ENCODE data around the gene KIF12. TPM values are rescaled to one million over a fixed set of nuclear protein-coding genes. Genes with fewer than 3 reads are reported as not detected.

KIF12 gene
- total and polyA plus RNA-seq, 2 donors (not counting 1 experiment from before 2014, with no cell fraction given), result not detected

DNA sequence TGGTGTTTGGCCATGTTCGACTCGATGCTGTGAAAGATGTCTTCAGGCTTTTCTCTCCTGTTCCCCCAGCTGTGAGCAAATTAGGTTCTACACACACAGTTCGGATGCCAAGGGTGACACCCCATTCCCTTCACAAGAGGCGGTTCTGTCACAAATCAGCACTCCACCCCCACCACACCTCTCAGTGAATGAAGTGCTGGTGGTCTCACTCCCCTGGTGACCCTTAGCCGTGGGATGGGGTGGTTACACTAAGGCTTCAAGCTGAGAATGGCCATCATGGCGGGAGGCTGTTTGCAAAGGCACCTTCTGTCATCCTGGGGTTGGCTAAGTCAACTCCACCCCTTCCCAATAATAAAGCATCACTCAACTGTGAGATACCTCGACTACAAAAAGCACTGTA lies 47.4 kb downstream of the KIF12 start:
- H3K9me3 ChIP-seq (ENCODE audit: control extremely low read depth in 1 of 3, control insufficient read depth in 2 of 3, insufficient read depth in 1 of 3, low read length in 2 of 3), result peaks cover 0 to 8% (median 0%) of the 10 kb centered on the region in 3 donors
- H3K4me1 ChIP-seq (ENCODE audit: control insufficient read depth in 2 of 2, insufficient read depth in 2 of 2, low read length in 2 of 2), result no peaks in the 10 kb centered on the region
- H2AFZ ChIP-seq (ENCODE audit: insufficient read depth, low read depth, low read length, poor library complexity, severe bottlenecking), result no peak overlapping the region
- H3K9ac ChIP-seq (ENCODE audit: low read length), result no peak overlapping the region
- no peak overlapping the region for H3K27ac ChIP-seq (ENCODE audit: low read length in 2 of 2)
- H3K27me3 ChIP-seq (replicated peaks in 1 of 4; ENCODE audit: control extremely low read depth in 1 of 4, control insufficient read depth in 3 of 4, insufficient read depth in 4 of 4, low read length in 3 of 4), result no peaks in the 10 kb centered on the region
- TF ChIP-seq, protein P1, sequence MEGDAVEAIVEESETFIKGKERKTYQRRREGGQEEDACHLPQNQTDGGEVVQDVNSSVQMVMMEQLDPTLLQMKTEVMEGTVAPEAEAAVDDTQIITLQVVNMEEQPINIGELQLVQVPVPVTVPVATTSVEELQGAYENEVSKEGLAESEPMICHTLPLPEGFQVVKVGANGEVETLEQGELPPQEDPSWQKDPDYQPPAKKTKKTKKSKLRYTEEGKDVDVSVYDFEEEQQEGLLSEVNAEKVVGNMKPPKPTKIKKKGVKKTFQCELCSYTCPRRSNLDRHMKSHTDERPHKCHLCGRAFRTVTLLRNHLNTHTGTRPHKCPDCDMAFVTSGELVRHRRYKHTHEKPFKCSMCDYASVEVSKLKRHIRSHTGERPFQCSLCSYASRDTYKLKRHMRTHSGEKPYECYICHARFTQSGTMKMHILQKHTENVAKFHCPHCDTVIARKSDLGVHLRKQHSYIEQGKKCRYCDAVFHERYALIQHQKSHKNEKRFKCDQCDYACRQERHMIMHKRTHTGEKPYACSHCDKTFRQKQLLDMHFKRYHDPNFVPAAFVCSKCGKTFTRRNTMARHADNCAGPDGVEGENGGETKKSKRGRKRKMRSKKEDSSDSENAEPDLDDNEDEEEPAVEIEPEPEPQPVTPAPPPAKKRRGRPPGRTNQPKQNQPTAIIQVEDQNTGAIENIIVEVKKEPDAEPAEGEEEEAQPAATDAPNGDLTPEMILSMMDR (IDR thresholded peaks at IDR 0.05), result no peak
- TF ChIP-seq EZH2 (IDR thresholded peaks at IDR 0.05; ENCODE audit: borderline replicate concordance, insufficient read depth, low read depth, low read length, poor library complexity, severe bottlenecking), result no peak
- no peak overlapping the region for H3K4me2 ChIP-seq (replicated peaks; ENCODE audit: low read depth, low read length, poor library complexity, severe bottlenecking)
- intact Hi-C loops (cut with micrococcal nuclease), result no loop called here
- Mint-ChIP-seq H3K4me1 (peaks cover 4% of the 10 kb centered on the region), H3K9me3 (ENCODE audit: insufficient read depth) (no peaks in the 10 kb centered on the region), H3K27ac (no peak overlapping the region), H3K27me3 (peaks cover 4% of the 10 kb centered on the region), H3K4me3 (no peak overlapping the region)
- DNase-seq (no peak), ATAC-seq (ENCODE audit: low read depth) (no peak)
- 83% methylated on average over 4 of the region's 7 CpGs for WGBS (ENCODE audit: insufficient coverage)
- ChIA-PET POLR2A (no interaction called here), CTCF (no interaction called here)
- H3K79me2 ChIP-seq (ENCODE audit: control insufficient read depth, insufficient read depth, low read length), result no peaks in the 10 kb centered on the region
- H3K36me3 ChIP-seq (replicated peaks in 1 of 2; ENCODE audit: control extremely low read depth in 1 of 2, control insufficient read depth in 1 of 2, extremely low read depth in 1 of 2, insufficient read depth in 2 of 2, low read length in 1 of 2), result no peaks in the 10 kb centered on the region
- H4K20me1 ChIP-seq (ENCODE audit: control insufficient read depth, insufficient read depth, low read length, poor library complexity, severe bottlenecking), result no peaks in the 10 kb centered on the region
- no peak overlapping the region for H3K4me3 ChIP-seq (ENCODE audit: control extremely low read depth in 1 of 5, extremely low read depth in 1 of 5, insufficient read depth in 1 of 5, low read depth in 2 of 5, low read length in 4 of 5)

DNA sequence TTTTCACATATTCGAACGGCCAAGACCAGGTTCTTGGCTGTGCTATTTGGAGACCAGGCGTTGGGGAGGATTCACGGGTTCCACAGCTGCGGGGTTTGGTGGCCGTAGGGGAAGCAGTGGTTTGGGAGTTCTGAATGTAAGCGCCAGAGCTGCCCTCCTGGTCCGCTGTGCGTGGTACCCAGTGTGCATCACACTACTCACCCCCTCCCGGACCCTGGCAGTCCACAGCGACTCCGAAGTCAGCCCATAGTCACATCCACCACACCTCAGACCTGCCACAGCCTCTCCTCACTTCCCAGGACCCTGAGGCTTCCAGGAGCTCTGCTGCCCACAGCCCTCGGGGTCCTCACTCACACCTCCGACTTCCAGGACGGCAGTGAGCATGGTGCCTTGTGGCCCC lies 47.8 kb downstream of the KIF12 start:
- H3K79me2 ChIP-seq (ENCODE audit: control insufficient read depth, insufficient read depth, low read length), result no peaks in the 10 kb centered on the region
- no peaks in the 10 kb centered on the region for H3K36me3 ChIP-seq (replicated peaks in 1 of 2; ENCODE audit: control extremely low read depth in 1 of 2, control insufficient read depth in 1 of 2, extremely low read depth in 1 of 2, insufficient read depth in 2 of 2, low read length in 1 of 2)

More for the DNA sequence above, 47.8 kb downstream of the KIF12 start:
- TF ChIP-seq EZH2 (IDR thresholded peaks at IDR 0.05; ENCODE audit: borderline replicate concordance, insufficient read depth, low read depth, low read length, poor library complexity, severe bottlenecking), result no peak
- TF ChIP-seq, protein P1 (IDR thresholded peaks at IDR 0.05), result no peak
- no peak overlapping the region for H3K27ac ChIP-seq (ENCODE audit: low read length in 2 of 2)
- H3K4me3 ChIP-seq (ENCODE audit: control extremely low read depth in 1 of 5, extremely low read depth in 1 of 5, insufficient read depth in 1 of 5, low read depth in 2 of 5, low read length in 4 of 5), result no peak overlapping the region
- H3K9ac ChIP-seq (ENCODE audit: low read length), result no peak overlapping the region
- Mint-ChIP-seq H3K4me3 (no peak overlapping the region), H3K4me1 (peaks cover under 1% of the 10 kb centered on the region), H3K9me3 (ENCODE audit: insufficient read depth) (no peaks in the 10 kb centered on the region), H3K27ac (no peak overlapping the region), H3K27me3 (peaks cover 4% of the 10 kb centered on the region)
- DNase-seq (no peak), ATAC-seq (ENCODE audit: low read depth) (no peak)
- no peak overlapping the region for H3K4me2 ChIP-seq (replicated peaks; ENCODE audit: low read depth, low read length, poor library complexity, severe bottlenecking)
- H3K4me1 ChIP-seq (ENCODE audit: control insufficient read depth in 2 of 2, insufficient read depth in 2 of 2, low read length in 2 of 2), result no peaks in the 10 kb centered on the region
- H3K27me3 ChIP-seq (replicated peaks in 1 of 4; ENCODE audit: control extremely low read depth in 1 of 4, control insufficient read depth in 3 of 4, insufficient read depth in 4 of 4, low read length in 3 of 4), result no peaks in the 10 kb centered on the region
- POLR2A ChIA-PET, result no interaction called here
- 91% methylated on average over 11 of the region's 15 CpGs for WGBS (ENCODE audit: insufficient coverage)
- CTCF ChIA-PET, result no interaction called here
- peaks cover 0 to 8% (median 0%) of the 10 kb centered on the region in 3 donors for H3K9me3 ChIP-seq (ENCODE audit: control extremely low read depth in 1 of 3, control insufficient read depth in 2 of 3, insufficient read depth in 1 of 3, low read length in 2 of 3)
- H2AFZ ChIP-seq (ENCODE audit: insufficient read depth, low read depth, low read length, poor library complexity, severe bottlenecking), result no peak overlapping the region
- H4K20me1 ChIP-seq (ENCODE audit: control insufficient read depth, insufficient read depth, low read length, poor library complexity, severe bottlenecking), result no peaks in the 10 kb centered on the region
- intact Hi-C loops (cut with micrococcal nuclease), result no loop called here
